Uterus (tissue), 4 donors: ENCODE measurements around the gene NUDT22. TPM values are rescaled to one million over a fixed set of nuclear protein-coding genes. Genes with fewer than 3 reads are reported as not detected.
"Not testable (repeated sequence)": the region's sequence is repeated elsewhere in the genome, so short reads cannot be mapped to it uniquely, and the experiment has no call there.

ENCODE experiments used
- DNase-seq, 2 donors: peaks; one replicate each; pipeline ENCODE4 v3.0.0-alpha.2; 2019 to 2020
- H3K27ac ChIP-seq, 2 donors: fragments of 200-600 bp; sonication (generic); 1 replicate in 1 of 2; 2 replicates in 1 of 2; pipeline ENCODE4 v1.5.1; 2016 to 2018
- H3K27me3 ChIP-seq, 2 donors: fragments of 200-600 bp; sonication (generic); one replicate each; pipeline ENCODE4 v1.5.1; 2018 to 2019; ENCODE audit warnings: control low read depth in 1 of 2
- H3K36me3 ChIP-seq, 2 donors: fragments of 200-600 bp; sonication (generic); one replicate each; pipeline ENCODE4 v1.5.1; 2019; ENCODE audit warnings: control low read depth in 1 of 2
- H3K4me1 ChIP-seq, 2 donors: fragments of 200-600 bp; sonication (generic); one replicate each; pipeline ENCODE4 v1.5.1; 2018 to 2019; ENCODE audit warnings: control low read depth in 1 of 2
- H3K4me3 ChIP-seq, 2 donors: fragments of 200-600 bp; sonication (generic); 1 replicate in 1 of 2; 2 replicates in 1 of 2; pipeline ENCODE4 v1.5.1; 2018 to 2019; ENCODE audit warnings: mild to moderate bottlenecking in 1 of 2
- H3K9me3 ChIP-seq, 2 donors: fragments of 200-600 bp; sonication (generic); one replicate each; pipeline ENCODE4 v1.5.1; 2019; ENCODE audit warnings: control low read depth in 1 of 2
- POLR2A ChIP-seq, 2 donors: fragments of 450-650 bp; IDR thresholded peaks; one replicate each; pipeline ENCODE4 v1.6.1; 2016; ENCODE audit warnings: antibody characterized with exemption in 2 of 2, mild to moderate bottlenecking in 1 of 2, moderate library complexity in 1 of 2
- intact Hi-C: fragments of 100-400 bp; cut with DNase I; formaldehyde crosslinking; loops from one replicate; pipeline ENCODE4 v1.15.1; 2023; ENCODE audit warnings: low total_unique reads
- total RNA-seq, 4 donors: library from RNA; depleted of rRNA in 3 of 4; stranded (reverse); fragments of >200 nt in 3 of 4; gene quantifications; one replicate each; pipeline versions ENCODE4 v1.1.0 to v1.2.4, GENCODE V29; 2014 to 2023
- TF ChIP-seq, protein P1 (sequence below), 4 experiments: fragments of 200-600 bp in 2 of 4; fragments of 450-650 bp in 2 of 4; sonication (generic) in 2 of 4; IDR thresholded peaks; one replicate each; pipeline ENCODE4 v1.5.1; 2016 to 2019; ENCODE audit warnings: antibody characterized with exemption in 4 of 4, mild to moderate bottlenecking in 2 of 4, moderate library complexity in 1 of 4
- donor health status: DM: yes; HTN: yes; CAD: no.

NUDT22 gene
- total RNA-seq, 4 donors from 2014 or later, result 10.8 to 44.9 (median 34.0) TPM

DNA sequence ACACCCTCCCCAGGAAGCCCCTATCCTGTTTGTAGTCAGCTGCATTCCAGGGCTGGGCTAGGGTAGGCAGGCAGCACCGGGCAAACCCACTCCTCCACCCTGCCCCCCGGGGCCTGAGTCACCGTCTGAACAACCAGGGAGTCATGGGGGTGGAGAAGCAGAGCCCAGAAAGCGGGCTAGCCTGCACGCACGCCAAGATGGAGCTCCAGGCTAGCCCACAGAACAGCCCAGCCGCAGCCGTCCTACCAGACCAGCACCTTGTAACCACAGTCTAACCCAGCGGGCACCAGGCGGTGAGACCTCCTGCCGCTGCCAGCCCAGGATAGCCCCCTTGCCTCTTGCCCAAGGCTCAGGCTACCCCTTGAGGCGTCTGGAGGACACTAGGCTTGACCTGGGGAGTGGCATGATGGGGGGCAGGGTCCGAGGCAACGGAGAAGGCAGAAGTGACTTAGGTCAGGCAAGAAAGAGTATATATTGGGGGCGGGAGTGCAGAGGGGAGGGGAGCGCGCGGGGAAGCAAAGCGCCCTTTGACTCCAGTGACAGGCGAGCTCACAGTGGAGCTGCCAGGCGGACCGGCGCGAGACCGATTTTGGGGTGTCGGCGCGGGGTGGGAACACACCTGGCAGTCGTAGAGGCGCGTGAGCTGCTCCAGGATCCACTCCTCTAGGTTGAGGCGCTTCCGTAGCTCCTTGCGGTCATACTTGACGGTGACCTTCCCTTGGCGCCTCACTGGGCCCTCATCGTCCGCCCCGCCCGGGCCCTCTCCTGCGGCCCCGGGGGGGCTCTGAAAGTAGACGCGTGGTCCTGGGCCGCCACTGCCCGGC lies 19.9 kb downstream of the NUDT22 start:
- H3K27ac ChIP-seq, result peak overlapping the region; percentile 79 to 80
- TF ChIP-seq, protein P1, sequence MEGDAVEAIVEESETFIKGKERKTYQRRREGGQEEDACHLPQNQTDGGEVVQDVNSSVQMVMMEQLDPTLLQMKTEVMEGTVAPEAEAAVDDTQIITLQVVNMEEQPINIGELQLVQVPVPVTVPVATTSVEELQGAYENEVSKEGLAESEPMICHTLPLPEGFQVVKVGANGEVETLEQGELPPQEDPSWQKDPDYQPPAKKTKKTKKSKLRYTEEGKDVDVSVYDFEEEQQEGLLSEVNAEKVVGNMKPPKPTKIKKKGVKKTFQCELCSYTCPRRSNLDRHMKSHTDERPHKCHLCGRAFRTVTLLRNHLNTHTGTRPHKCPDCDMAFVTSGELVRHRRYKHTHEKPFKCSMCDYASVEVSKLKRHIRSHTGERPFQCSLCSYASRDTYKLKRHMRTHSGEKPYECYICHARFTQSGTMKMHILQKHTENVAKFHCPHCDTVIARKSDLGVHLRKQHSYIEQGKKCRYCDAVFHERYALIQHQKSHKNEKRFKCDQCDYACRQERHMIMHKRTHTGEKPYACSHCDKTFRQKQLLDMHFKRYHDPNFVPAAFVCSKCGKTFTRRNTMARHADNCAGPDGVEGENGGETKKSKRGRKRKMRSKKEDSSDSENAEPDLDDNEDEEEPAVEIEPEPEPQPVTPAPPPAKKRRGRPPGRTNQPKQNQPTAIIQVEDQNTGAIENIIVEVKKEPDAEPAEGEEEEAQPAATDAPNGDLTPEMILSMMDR (IDR thresholded peaks at IDR 0.05), result no peak
- no peak for TF ChIP-seq POLR2A (IDR thresholded peaks at IDR 0.05)
- peak overlapping the region; percentile 52 to 60 for H3K4me3 ChIP-seq
- no peaks in the 10 kb centered on the region for H3K36me3 ChIP-seq
- no peaks in the 10 kb centered on the region for H3K27me3 ChIP-seq
- peaks cover 0 to 17% of the 10 kb centered on the region in 2 donors for H3K4me1 ChIP-seq
- no peaks in the 10 kb centered on the region for H3K9me3 ChIP-seq
- intact Hi-C loops, result no loop called here
- DNase-seq, result peak; percentile 73 to 75

- Histone ChIP-seq H3K4me1 (peaks cover 0 to 18% of the 10 kb centered on the region in 2 donors), H3K27ac (peak overlapping the region; percentile 79 to 80), H3K4me3 (peak overlapping the region; percentile 52 to 60)
- H3K27me3 ChIP-seq, DNase-seq, H3K36me3 ChIP-seq, H3K9me3 ChIP-seq, intact Hi-C loops: not testable (repeated sequence)
Measured at GRCh38 chr11:64246621-64246870, 20.5 kb downstream of the NUDT22 start.

GRCh38 chr11:64246871-64247728 lies 21.0 kb downstream of the NUDT22 start, which contains the start of gene PPP1R14B:
Gene PPP1R14B, minus strand, starts transcription at chr11:64246943. Its CDS starts 270 bp downstream, at chr11:64246673.
- DNase-seq, result peak; percentile 81 to 87
- H3K36me3 ChIP-seq, result no peaks in the 10 kb centered on the region
- TF ChIP-seq, protein P1 (IDR thresholded peaks at IDR 0.05), result peak; percentile 12 to 46 (median 17)
- TF ChIP-seq POLR2A (IDR thresholded peaks at IDR 0.05), result peak in 1 of 2 donors; percentile 52
- H3K27ac ChIP-seq, result peak within 1 kb of the TSS; percentile 79 to 85
- H3K27me3 ChIP-seq, result no peaks in the 10 kb centered on the region
- H3K9me3 ChIP-seq, result no peaks in the 10 kb centered on the region
- H3K4me1 ChIP-seq, result peaks cover 0 to 17% of the 10 kb centered on the region in 2 donors
- peak within 1 kb of the TSS; percentile 52 to 60 for H3K4me3 ChIP-seq
- intact Hi-C loops, result no loop called here

DNA sequence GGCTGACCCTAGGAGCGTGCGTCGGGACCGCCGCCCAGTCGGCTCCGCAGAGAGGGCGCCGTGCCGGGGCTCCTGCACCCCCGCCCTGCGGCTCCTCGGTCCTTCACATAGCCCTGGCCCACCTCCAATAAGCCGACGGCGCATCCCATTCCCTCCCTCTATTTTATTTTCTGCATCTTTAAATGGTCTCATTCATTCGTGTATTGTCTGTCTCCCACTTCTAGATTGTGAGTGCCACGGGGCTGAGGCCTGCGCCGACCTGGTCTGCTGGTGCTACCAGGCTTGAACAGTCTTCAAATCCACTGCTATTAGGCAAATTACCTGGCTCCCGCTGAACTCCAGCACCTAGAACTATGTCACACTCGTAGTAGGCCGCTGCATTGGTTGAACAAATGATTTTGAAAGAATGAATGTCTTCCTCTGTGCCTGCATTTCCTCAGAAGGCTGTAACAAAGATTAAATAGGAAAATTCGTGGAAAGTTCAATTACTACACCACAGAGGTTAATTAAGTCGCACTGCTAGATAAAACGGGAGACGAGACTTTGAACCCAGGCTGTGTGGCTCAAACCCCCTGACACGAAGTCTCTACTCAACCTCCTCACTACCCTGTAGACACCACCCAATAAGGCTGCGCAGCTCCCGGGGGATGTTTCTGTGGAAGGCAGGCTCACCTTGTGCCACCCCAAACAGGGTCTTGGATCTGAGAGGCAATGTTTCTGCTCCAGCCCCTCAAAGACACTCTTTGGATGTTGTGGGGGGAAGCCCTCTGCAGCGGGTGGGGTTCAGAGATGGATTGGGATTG lies 21.9 kb downstream of the NUDT22 start:
- Histone ChIP-seq H3K27ac (peak overlapping the region; percentile 79 to 85), H3K36me3 (no peaks in the 10 kb centered on the region), H3K27me3 (no peaks in the 10 kb centered on the region), H3K4me1 (peaks cover 0 to 16% of the 10 kb centered on the region in 2 donors), H3K9me3 (no peaks in the 10 kb centered on the region), H3K4me3 (peak overlapping the region; percentile 52 to 60)
- intact Hi-C loops, result no loop called here
- TF ChIP-seq, protein P1 (IDR thresholded peaks at IDR 0.05), result no peak
- TF ChIP-seq POLR2A (IDR thresholded peaks at IDR 0.05), result no peak
- no peak for DNase-seq

GRCh38 chr11:64248578-64248977 lies 22.5 kb downstream of the NUDT22 start:
- no peak overlapping the region for H3K4me3 ChIP-seq
- no peak for TF ChIP-seq POLR2A (IDR thresholded peaks at IDR 0.05)
- TF ChIP-seq, protein P1 (IDR thresholded peaks at IDR 0.05), result no peak
- H3K36me3 ChIP-seq, result no peaks in the 10 kb centered on the region
- peaks cover 0 to 16% of the 10 kb centered on the region in 2 donors for H3K4me1 ChIP-seq
- H3K27me3 ChIP-seq, result no peaks in the 10 kb centered on the region
- intact Hi-C loops, result no loop called here
- no peaks in the 10 kb centered on the region for H3K9me3 ChIP-seq
- no peak overlapping the region for H3K27ac ChIP-seq
- DNase-seq, result no peak
